IMR-90 (cell line): ENCODE measurements around the gene PRKCE. TPM values are rescaled to one million over a fixed set of nuclear protein-coding genes. Genes with fewer than 3 reads are reported as not detected.

ENCODE experiments used
- ATAC-seq: fragments of 200-7000 bp; cut with Tn5 transposase; 2 replicates; pipeline ENCODE4 v1.9.1; 2020; ENCODE audit warnings: low read depth, mild to moderate bottlenecking, moderate library complexity
- BruUV-seq: library from RNA; stranded (reverse); fragments of 400-500 nt; replicated peaks from 2 replicates; lab custom pipeline; 2021; lab: Mats Ljungman, UMichigan
- CTCF ChIA-PET: fragments of 300-600 bp; formaldehyde crosslinking; extraction: SDS; loops from one replicate; lab custom pipeline; 2021; ENCODE audit warnings: antibody characterized with exemption; lab: Yijun Ruan, JAX
- POLR2A ChIA-PET: fragments of 300-600 bp; sonication (Branson Sonifier 250); formaldehyde crosslinking; loops from one replicate; lab custom pipeline; 2022; ENCODE audit warnings: antibody characterized with exemption; ENCODE audit not compliant: unreplicated experiment; lab: Charles Lee
- DNase-seq: peaks from one replicate; pipeline ENCODE4 v3.0.0; 2013
- H2AFZ ChIP-seq: replicated peaks from 2 replicates; pipeline ENCODE3; 2013; ENCODE audit warnings: low read length, mild to moderate bottlenecking; ENCODE audit not compliant: poor library complexity
- H2AK5ac ChIP-seq: 2 replicates; pipeline ENCODE4 v1.6.1; 2013; ENCODE audit warnings: low read depth, low read length, inconsistent platforms
- H2AK9ac ChIP-seq: replicated peaks from 2 replicates; pipeline ENCODE3; 2013; ENCODE audit warnings: mild to moderate bottlenecking, low read depth, low read length, moderate library complexity; ENCODE audit not compliant: poor library complexity
- H2BK120ac ChIP-seq: 2 replicates; pipeline ENCODE4 v1.6.1; 2013; ENCODE audit warnings: low read depth, low read length, inconsistent platforms
- H2BK15ac ChIP-seq: 3 replicates; pipeline ENCODE4 v1.6.1; 2013; ENCODE audit warnings: low read depth, low read length, inconsistent platforms
- H2BK20ac ChIP-seq: 2 replicates; pipeline ENCODE4 v1.6.1; 2013; ENCODE audit warnings: low read depth, mild to moderate bottlenecking, inconsistent platforms, low read length, moderate library complexity
- H2BK5ac ChIP-seq: 2 replicates; pipeline ENCODE4 v1.6.1; 2013; ENCODE audit warnings: mild to moderate bottlenecking, low read depth, low read length, inconsistent platforms; ENCODE audit not compliant: poor library complexity, severe bottlenecking
- H3K14ac ChIP-seq: replicated peaks from 2 replicates; pipeline ENCODE4 v1.6.1; 2013; ENCODE audit warnings: low read depth, low read length, inconsistent platforms
- H3K18ac ChIP-seq: 2 replicates; pipeline ENCODE4 v1.6.1; 2013; ENCODE audit warnings: low read depth, low read length, control low read depth
- H3K23ac ChIP-seq: 2 replicates; pipeline ENCODE4 v1.6.1; 2013; ENCODE audit warnings: low read depth, low read length, inconsistent platforms
- H3K27ac ChIP-seq: 2 replicates; pipeline ENCODE4 v1.5.1; 2013; ENCODE audit warnings: mild to moderate bottlenecking, control low read depth, low read length; ENCODE audit not compliant: insufficient read depth
- H3K27me3 ChIP-seq: 2 replicates; pipeline ENCODE4 v1.6.1; 2013; ENCODE audit warnings: low read length; ENCODE audit not compliant: control insufficient read depth, insufficient read depth
- H3K36me3 ChIP-seq: 2 replicates; pipeline ENCODE4 v1.6.1; 2013; ENCODE audit warnings: low read length, mixed read lengths; ENCODE audit not compliant: control insufficient read depth, insufficient read depth
- H3K4ac ChIP-seq: 2 replicates; pipeline ENCODE4 v1.6.1; 2013; ENCODE audit warnings: low read depth, low read length, inconsistent platforms
- H3K4me1 ChIP-seq: 2 replicates; pipeline ENCODE4 v1.6.1; 2013; ENCODE audit warnings: low read length, mixed read lengths; ENCODE audit not compliant: control insufficient read depth, insufficient read depth
- H3K4me2 ChIP-seq: 2 replicates; pipeline ENCODE4 v1.6.1; 2013; ENCODE audit warnings: low read depth, mild to moderate bottlenecking, control low read depth, low read length, moderate library complexity
- H3K4me3 ChIP-seq: 2 replicates; pipeline ENCODE4 v1.5.1; 2013; ENCODE audit warnings: low read depth, mild to moderate bottlenecking, control low read depth, low read length, moderate library complexity; ENCODE audit not compliant: insufficient read depth
- H3K56ac ChIP-seq: 2 replicates; pipeline ENCODE4 v1.6.1; 2013; ENCODE audit warnings: low read length, inconsistent platforms; ENCODE audit not compliant: insufficient read depth; ENCODE audit errors: extremely low read depth
- H3K79me1 ChIP-seq, 2 experiments: 2 replicates each; pipeline ENCODE4 v1.6.1; 2013; ENCODE audit warnings: low read length in 2 of 2, inconsistent platforms in 1 of 2, low read depth in 1 of 2
- H3K9ac ChIP-seq: 2 replicates; pipeline ENCODE4 v1.6.1; 2013; ENCODE audit warnings: low read depth, low read length, control low read depth
- H3K9me1 ChIP-seq: 2 replicates; pipeline ENCODE4 v1.6.1; 2013; ENCODE audit warnings: low read length, inconsistent platforms; ENCODE audit not compliant: insufficient read depth
- H3K9me3 ChIP-seq: 2 replicates; pipeline ENCODE4 v1.6.1; 2013; ENCODE audit warnings: low read length; ENCODE audit not compliant: control insufficient read depth, insufficient read depth
- H4K20me1 ChIP-seq: 2 replicates; pipeline ENCODE4 v1.6.1; 2013; ENCODE audit warnings: low read length, inconsistent platforms; ENCODE audit not compliant: insufficient read depth
- H4K5ac ChIP-seq: 2 replicates; pipeline ENCODE4 v1.6.1; 2013; ENCODE audit warnings: mild to moderate bottlenecking, low read depth, low read length, control low read depth
- H4K8ac ChIP-seq, 2 experiments: 2 replicates each; pipeline ENCODE4 v1.6.1; 2013; ENCODE audit warnings: low read depth in 2 of 2, low read length in 2 of 2, control low read depth in 1 of 2, inconsistent platforms in 1 of 2
- H4K91ac ChIP-seq: 2 replicates; pipeline ENCODE4 v1.6.1; 2013; ENCODE audit warnings: low read depth, low read length, inconsistent platforms; ENCODE audit not compliant: insufficient read depth
- MAZ ChIP-seq: IDR thresholded peaks from 2 replicates; pipeline ENCODE4 v1.6.1; 2012; ENCODE audit warnings: low read depth, mild to moderate bottlenecking, low read length, improper control_type of control experiment, moderate library complexity, borderline replicate concordance
- SMC3 ChIP-seq: fragments of 150-350 bp; IDR thresholded peaks from 2 replicates; pipeline ENCODE4 v1.6.1; 2016; ENCODE audit warnings: low read depth, mild to moderate bottlenecking, antibody characterized with exemption, low read length, moderate library complexity
- WGBS, 2 experiments: methylation state at CpG; one replicate each; pipeline versions ENCODE4 v1.1.5 to v1.1.7; 2013; ENCODE audit warnings: missing lambda C conversion rate in 2 of 2; ENCODE audit not compliant: insufficient read length in 1 of 2; ENCODE audit errors: extremely low coverage in 2 of 2; 5-methylcytosine and 5-hydroxymethylcytosine counted together
- dilution Hi-C: fragments of 300-500 bp; cut with HindIII; formaldehyde crosslinking; loops from one replicate; pipeline ENCODE4 v1.14.3; 2018; ENCODE audit warnings: low sequenced_read_pairs; ENCODE audit not compliant: unreplicated experiment
- in situ Hi-C: fragments of 300-500 bp; cut with MboI; formaldehyde crosslinking; loops from 3 replicates; pipeline ENCODE4 v1.14.3; 2019; ENCODE audit warnings: low sequenced_read_pairs, inconsistent platforms, mixed read lengths
- intact Hi-C: fragments of 100-400 bp; cut with micrococcal nuclease; formaldehyde crosslinking; loops from 2 replicates; pipeline ENCODE4 v1.10.0; 2022
- polyA plus RNA-seq, 3 experiments: library from polyadenylated mRNA; depleted of rRNA; stranded (reverse); fragments of >200 nt; gene quantifications; 2 replicates each; pipeline ENCODE4 v1.2.3, GENCODE V29; 2012; ENCODE audit warnings: low replicate concordance in 1 of 3
- total RNA-seq: library from RNA; depleted of rRNA; stranded (reverse); fragments of >200 nt; gene quantifications from 2 replicates; pipeline ENCODE4 v1.2.3, GENCODE V29; 2012

The PRKCE gene
- total and polyA plus RNA-seq, 2 of the 4 experiments (the other 2 are of a cell fraction) = 8.1 to 32.4 TPM

DNA sequence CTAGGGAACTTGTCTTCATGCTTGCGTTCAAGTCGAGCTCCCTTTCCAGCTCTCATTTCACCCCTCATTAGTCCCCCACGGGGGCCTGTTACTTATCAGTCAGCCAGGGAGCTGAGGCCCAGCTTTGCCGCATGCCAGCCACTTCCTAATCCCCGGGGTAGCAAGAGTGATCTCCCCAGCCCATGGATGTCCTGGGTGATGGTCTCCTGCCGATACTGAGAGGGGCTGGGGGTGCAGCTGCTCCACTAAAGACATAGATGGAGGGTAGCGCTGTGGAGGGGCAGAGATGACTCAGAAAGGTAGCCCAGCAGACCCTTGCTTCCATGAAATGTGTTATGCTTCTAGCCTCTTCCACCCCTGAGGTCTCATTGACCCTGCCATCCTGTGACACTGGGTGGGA lies 331.7 kb downstream of the PRKCE start:
- H3K9me3 ChIP-seq = no peaks in the 10 kb centered on the region
- H2BK5ac ChIP-seq = no peak overlapping the region
- no peak overlapping the region for H2AK9ac ChIP-seq
- no peak overlapping the region for H3K4me2 ChIP-seq
- no peak overlapping the region for H4K5ac ChIP-seq
- no peak overlapping the region for H4K91ac ChIP-seq
- BruUV-seq = no TSS peak
- H3K14ac ChIP-seq = no peak overlapping the region
- H2AK5ac ChIP-seq = 0 out of 2 replicates have a peak overlapping the region, but pooled peaks have one; percentile 39
- WGBS, 2 experiments = 93% methylated on average over 3 of the region's 7 CpGs; no CpG with 5 or more reads in 1 of the 2 experiments
- H3K23ac ChIP-seq = no peak overlapping the region
- no peak overlapping the region for H2BK15ac ChIP-seq
- H4K20me1 ChIP-seq = no peaks in the 10 kb centered on the region
- TF ChIP-seq MAZ (no peak), SMC3 (no peak)
- no peak overlapping the region for H2AFZ ChIP-seq
- intact Hi-C loops = no loop called here
- no peak overlapping the region for H3K4me3 ChIP-seq
- no peak overlapping the region for H3K4ac ChIP-seq
- no peak overlapping the region for H3K27ac ChIP-seq
- H3K18ac ChIP-seq = no peak overlapping the region
- H4K8ac ChIP-seq = no peak overlapping the region
- H3K9me1 ChIP-seq = peaks cover 9% of the 10 kb centered on the region
- ChIA-PET POLR2A (no interaction called here), CTCF (no interaction called here)
- DNase-seq = no peak
- H2BK120ac ChIP-seq = no peak overlapping the region
- H2BK20ac ChIP-seq = no peak overlapping the region
- no peaks in the 10 kb centered on the region for H3K4me1 ChIP-seq
- no peak for ATAC-seq
- H3K36me3 ChIP-seq = peaks cover 8% of the 10 kb centered on the region
- no peaks in the 10 kb centered on the region for H3K79me1 ChIP-seq
- no peak overlapping the region for H3K9ac ChIP-seq
- dilution Hi-C loops = no loop called here
- no peak overlapping the region for H3K56ac ChIP-seq
- no peaks in the 10 kb centered on the region for H3K27me3 ChIP-seq
- in situ Hi-C loops = no loop called here
